Right lobe of liver (tissue), 4 donors: ENCODE measurements around the gene DERA.

Source experiments
- POLR2A ChIP-seq: fragments of 450-650 bp; IDR thresholded peaks from one replicate; pipeline ENCODE4 v1.6.1; 2017; ENCODE audit warnings: antibody characterized with exemption, mild to moderate bottlenecking
- TF ChIP-seq, protein P1 (sequence below), 4 donors: fragments of 200-600 bp in 3 of 4; fragments of 450-650 bp in 1 of 4; IDR thresholded peaks; one replicate each; pipeline versions ENCODE4 v1.5.1 to v1.8.0; 2016 to 2022; ENCODE audit warnings: antibody characterized with exemption in 4 of 4, mild to moderate bottlenecking in 2 of 4
- donor health status: DM: no; HTN: no; CAD: no.
- donor health status: DM: no; HTN: no; CAD: no.
- donor health status: DM: no; HTN: yes; CAD: no.

DNA sequence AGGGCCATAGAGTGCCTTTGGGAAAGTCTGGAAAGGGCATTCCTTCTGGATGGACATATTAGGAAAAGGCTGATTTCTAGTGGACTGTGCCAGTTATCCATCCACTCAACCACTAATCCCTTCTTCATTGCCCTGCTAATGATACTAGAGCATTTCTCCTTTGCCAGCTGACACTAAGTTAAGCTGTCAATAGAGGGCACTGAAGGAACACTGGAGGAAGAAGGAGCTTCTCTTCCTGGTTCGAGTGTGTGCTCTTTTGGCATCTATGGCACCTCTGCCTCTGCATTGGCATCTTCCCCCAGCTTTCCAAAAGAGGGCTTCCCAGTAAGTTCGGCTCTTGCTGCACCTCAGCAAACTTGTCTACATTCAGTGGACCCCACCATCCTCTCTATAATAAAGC is 165.4 kb downstream of the DERA start:
- TF ChIP-seq, protein P1, sequence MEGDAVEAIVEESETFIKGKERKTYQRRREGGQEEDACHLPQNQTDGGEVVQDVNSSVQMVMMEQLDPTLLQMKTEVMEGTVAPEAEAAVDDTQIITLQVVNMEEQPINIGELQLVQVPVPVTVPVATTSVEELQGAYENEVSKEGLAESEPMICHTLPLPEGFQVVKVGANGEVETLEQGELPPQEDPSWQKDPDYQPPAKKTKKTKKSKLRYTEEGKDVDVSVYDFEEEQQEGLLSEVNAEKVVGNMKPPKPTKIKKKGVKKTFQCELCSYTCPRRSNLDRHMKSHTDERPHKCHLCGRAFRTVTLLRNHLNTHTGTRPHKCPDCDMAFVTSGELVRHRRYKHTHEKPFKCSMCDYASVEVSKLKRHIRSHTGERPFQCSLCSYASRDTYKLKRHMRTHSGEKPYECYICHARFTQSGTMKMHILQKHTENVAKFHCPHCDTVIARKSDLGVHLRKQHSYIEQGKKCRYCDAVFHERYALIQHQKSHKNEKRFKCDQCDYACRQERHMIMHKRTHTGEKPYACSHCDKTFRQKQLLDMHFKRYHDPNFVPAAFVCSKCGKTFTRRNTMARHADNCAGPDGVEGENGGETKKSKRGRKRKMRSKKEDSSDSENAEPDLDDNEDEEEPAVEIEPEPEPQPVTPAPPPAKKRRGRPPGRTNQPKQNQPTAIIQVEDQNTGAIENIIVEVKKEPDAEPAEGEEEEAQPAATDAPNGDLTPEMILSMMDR (IDR thresholded peaks at IDR 0.05) = peak; percentile 25 to 54 (median 32)
- no peak for TF ChIP-seq POLR2A
